ENCODE measurements around the gene ACCS. TPM values are rescaled to one million over a fixed set of nuclear protein-coding genes. Genes with fewer than 3 reads are reported as not detected.

Gene ACCS
- total RNA-seq, 2 donors from 2014 or later: 10.6 to 16.6 TPM

GRCh38 chr11:44125598-44125997, 59.5 kb downstream of the ACCS start:
- H3K27me3 ChIP-seq (ENCODE audit: control insufficient read depth, insufficient read depth, low read length, poor library complexity, severe bottlenecking): no peaks in the 10 kb centered on the region
- Mint-ChIP-seq H3K9me3 (no peaks in the 10 kb centered on the region), H3K4me3 (no peak overlapping the region), H3K27ac (no peak overlapping the region), H3K36me3 (ENCODE audit: low read depth) (peaks cover 40% of the 10 kb centered on the region), H3K27me3 (ENCODE audit: insufficient read depth) (no peaks in the 10 kb centered on the region), H3K4me1 (no peaks in the 10 kb centered on the region)
- no peaks in the 10 kb centered on the region for H3K9me3 ChIP-seq (ENCODE audit: control insufficient read depth, low read length)
- H3K27ac ChIP-seq (ENCODE audit: low read depth, low read length): no peak overlapping the region
- no peak overlapping the region for H3K9ac ChIP-seq (ENCODE audit: extremely low read depth, low read length, poor library complexity, severe bottlenecking)
- 84 to 91% methylated on average over 3 to 4 of the region's 4 CpGs for WGBS, 2 experiments (ENCODE audit: insufficient coverage in 1 of 2, insufficient read length in 1 of 2)
- TF ChIP-seq, protein P1, sequence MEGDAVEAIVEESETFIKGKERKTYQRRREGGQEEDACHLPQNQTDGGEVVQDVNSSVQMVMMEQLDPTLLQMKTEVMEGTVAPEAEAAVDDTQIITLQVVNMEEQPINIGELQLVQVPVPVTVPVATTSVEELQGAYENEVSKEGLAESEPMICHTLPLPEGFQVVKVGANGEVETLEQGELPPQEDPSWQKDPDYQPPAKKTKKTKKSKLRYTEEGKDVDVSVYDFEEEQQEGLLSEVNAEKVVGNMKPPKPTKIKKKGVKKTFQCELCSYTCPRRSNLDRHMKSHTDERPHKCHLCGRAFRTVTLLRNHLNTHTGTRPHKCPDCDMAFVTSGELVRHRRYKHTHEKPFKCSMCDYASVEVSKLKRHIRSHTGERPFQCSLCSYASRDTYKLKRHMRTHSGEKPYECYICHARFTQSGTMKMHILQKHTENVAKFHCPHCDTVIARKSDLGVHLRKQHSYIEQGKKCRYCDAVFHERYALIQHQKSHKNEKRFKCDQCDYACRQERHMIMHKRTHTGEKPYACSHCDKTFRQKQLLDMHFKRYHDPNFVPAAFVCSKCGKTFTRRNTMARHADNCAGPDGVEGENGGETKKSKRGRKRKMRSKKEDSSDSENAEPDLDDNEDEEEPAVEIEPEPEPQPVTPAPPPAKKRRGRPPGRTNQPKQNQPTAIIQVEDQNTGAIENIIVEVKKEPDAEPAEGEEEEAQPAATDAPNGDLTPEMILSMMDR (conservative IDR thresholded peaks at IDR 0.05): no peak
- no peak overlapping the region for H3K4me3 ChIP-seq (ENCODE audit: low read length)
- peaks cover 30% of the 10 kb centered on the region for H3K36me3 ChIP-seq (ENCODE audit: control insufficient read depth, insufficient read depth, low read length)
- no peak for DNase-seq
- H3K4me1 ChIP-seq (ENCODE audit: control insufficient read depth, insufficient read depth, low read length): no peaks in the 10 kb centered on the region

- H3K27me3 Mint-ChIP-seq (ENCODE audit: insufficient read depth): no peaks in the 10 kb centered on the region
- Histone ChIP-seq H3K36me3 (ENCODE audit: control insufficient read depth, insufficient read depth, low read length) (peaks cover 37% of the 10 kb centered on the region), H3K4me1 (ENCODE audit: control insufficient read depth, insufficient read depth, low read length) (no peaks in the 10 kb centered on the region), H3K9ac (ENCODE audit: extremely low read depth, low read length, poor library complexity, severe bottlenecking) (no peak overlapping the region), H3K4me3 (ENCODE audit: low read length) (no peak overlapping the region), H3K27ac (ENCODE audit: low read depth, low read length) (no peak overlapping the region), H3K27me3 (ENCODE audit: control insufficient read depth, insufficient read depth, low read length, poor library complexity, severe bottlenecking) (no peaks in the 10 kb centered on the region), H3K9me3 (ENCODE audit: control insufficient read depth, low read length) (no peaks in the 10 kb centered on the region)
- H3K4me1 Mint-ChIP-seq: no peaks in the 10 kb centered on the region
- no peak overlapping the region for H3K27ac Mint-ChIP-seq
- 94% methylated on average over 2 of the region's 2 CpGs; no CpG with 5 or more reads in 1 of the 2 experiments for WGBS, 2 experiments (ENCODE audit: insufficient coverage in 1 of 2, insufficient read length in 1 of 2)
- H3K4me3 Mint-ChIP-seq: no peak overlapping the region
- peaks cover 40% of the 10 kb centered on the region for H3K36me3 Mint-ChIP-seq (ENCODE audit: low read depth)
- TF ChIP-seq, protein P1 (conservative IDR thresholded peaks at IDR 0.05): no peak
- DNase-seq: no peak
- H3K9me3 Mint-ChIP-seq: no peaks in the 10 kb centered on the region
Observed at GRCh38 chr11:44126304-44126703, 60.2 kb downstream of the ACCS start.

DNA sequence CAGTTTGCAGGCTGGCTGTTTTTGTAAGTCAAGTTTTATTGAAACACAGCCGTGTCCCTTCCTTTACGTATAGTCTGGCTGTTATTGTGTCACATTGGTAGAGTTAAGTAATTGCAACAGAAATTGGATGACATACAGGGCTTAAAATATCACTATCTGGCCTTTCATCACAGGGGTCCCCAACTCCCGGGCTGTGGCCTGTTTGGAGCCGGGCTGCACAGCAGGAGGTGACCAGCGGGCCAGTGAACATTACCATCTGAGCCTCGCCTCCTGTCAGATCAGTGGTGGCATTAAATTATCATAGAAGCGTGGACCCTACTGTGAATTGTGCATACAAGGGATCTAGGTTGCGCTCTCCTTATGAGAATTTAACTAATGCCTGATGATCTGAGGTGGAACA, 61.1 kb downstream of the ACCS start:
- Mint-ChIP-seq H3K27ac (no peak overlapping the region), H3K27me3 (ENCODE audit: insufficient read depth) (no peaks in the 10 kb centered on the region), H3K4me3 (no peak overlapping the region), H3K36me3 (ENCODE audit: low read depth) (peaks cover 43% of the 10 kb centered on the region), H3K9me3 (no peaks in the 10 kb centered on the region), H3K4me1 (no peaks in the 10 kb centered on the region)
- Histone ChIP-seq H3K9ac (ENCODE audit: extremely low read depth, low read length, poor library complexity, severe bottlenecking) (no peak overlapping the region), H3K4me3 (ENCODE audit: low read length) (no peak overlapping the region), H3K27ac (ENCODE audit: low read depth, low read length) (no peak overlapping the region), H3K36me3 (ENCODE audit: control insufficient read depth, insufficient read depth, low read length) (peaks cover 37% of the 10 kb centered on the region), H3K4me1 (ENCODE audit: control insufficient read depth, insufficient read depth, low read length) (no peaks in the 10 kb centered on the region), H3K27me3 (ENCODE audit: control insufficient read depth, insufficient read depth, low read length, poor library complexity, severe bottlenecking) (no peaks in the 10 kb centered on the region), H3K9me3 (ENCODE audit: control insufficient read depth, low read length) (no peaks in the 10 kb centered on the region)
- no peak for DNase-seq
- TF ChIP-seq, protein P1 (conservative IDR thresholded peaks at IDR 0.05): no peak
- WGBS, 2 experiments (ENCODE audit: insufficient coverage in 1 of 2, insufficient read length in 1 of 2): 91 to 93% methylated on average over 4 to 8 of the region's 8 CpGs

Data from endodermal cell (in vitro differentiated cells).